ENCODE data around the gene LHX4. TPM values are rescaled to one million over a fixed set of nuclear protein-coding genes. Genes with fewer than 3 reads are reported as not detected.

Gene LHX4
- total and polyA plus RNA-seq, 2 of the 13 experiments (the other 11 are each of a cell fraction or from before 2014, with no cell fraction given), result 0.03 to 0.07 TPM

- BruUV-seq (replicated peaks), result no TSS peak
- no peak overlapping the region for H2AFZ ChIP-seq (ENCODE audit: low read length)
- H3K9ac ChIP-seq (ENCODE audit: insufficient read depth, low read depth, low read length), result no peak overlapping the region
- FAIRE-seq, result no peak
- ChIA-PET CTCF (ENCODE audit: low intra/inter-chr PET ratio, low total read pairs) (no interaction called here), POLR2A (no interaction called here)
- no peak for TF ChIP-seq NR2C2 (CRISPR knock-in tag; IDR thresholded peaks at IDR 0.05; ENCODE audit: borderline replicate concordance)
- no peak for TF ChIP-seq JUNB (CRISPR knock-in tag; IDR thresholded peaks at IDR 0.05; ENCODE audit: borderline replicate concordance)
- no peak for TF ChIP-seq ZNF615 (CRISPR knock-in tag; IDR thresholded peaks at IDR 0.05; ENCODE audit: borderline replicate concordance)
- TF ChIP-seq ZBTB10 (CRISPR knock-in tag; IDR thresholded peaks at IDR 0.05; ENCODE audit: borderline replicate concordance), result no peak
- TF ChIP-seq SKI (IDR thresholded peaks at IDR 0.05; ENCODE audit: partially characterized antibody), result no peak
- TF ChIP-seq SNAPC5 (CRISPR knock-in tag; IDR thresholded peaks at IDR 0.05; ENCODE audit: borderline replicate concordance), result no peak
- TF ChIP-seq ZSCAN5A (CRISPR knock-in tag; IDR thresholded peaks at IDR 0.05; ENCODE audit: borderline replicate concordance), result no peak
- TF ChIP-seq TEAD2 (CRISPR knock-in tag; IDR thresholded peaks at IDR 0.05), result no peak
- no peak for TF ChIP-seq ZNF567 (CRISPR knock-in tag; IDR thresholded peaks at IDR 0.05; ENCODE audit: borderline replicate concordance)
- no peak for TF ChIP-seq CENPT (CRISPR knock-in tag; IDR thresholded peaks at IDR 0.05; ENCODE audit: low read depth)
- TF ChIP-seq HDAC2 (CRISPR knock-in tag; IDR thresholded peaks at IDR 0.05), result no peak
- no peak for TF ChIP-seq ZNF768 (CRISPR knock-in tag; IDR thresholded peaks at IDR 0.05)
- TF ChIP-seq ZNF496 (CRISPR knock-in tag; IDR thresholded peaks at IDR 0.05; ENCODE audit: insufficient replicate concordance), result no peak
- no peak for TF ChIP-seq ZSCAN9 (CRISPR knock-in tag; IDR thresholded peaks at IDR 0.05; ENCODE audit: borderline replicate concordance)
- TF ChIP-seq NFE2L2 (IDR thresholded peaks at IDR 0.05; ENCODE audit: low read length), result no peak
- H3K27ac ChIP-seq (ENCODE audit: extremely low read length, insufficient read depth, low read length), result no peak overlapping the region
- WGBS (ENCODE audit: low lambda C conversion rate), result 60% methylated on average over 1 of the region's 5 CpGs
- H3K9me3 ChIP-seq (ENCODE audit: low read length), result no peaks in the 10 kb centered on the region
- ATAC-seq, result no peak
- H3K27me3 ChIP-seq (ENCODE audit: control insufficient read depth in 1 of 2, insufficient read depth in 2 of 2, low read length in 2 of 2), result no peaks in the 10 kb centered on the region
- no peaks in the 10 kb centered on the region for H4K20me1 ChIP-seq (ENCODE audit: insufficient read depth, low read length)
- no peaks in the 10 kb centered on the region for H3K4me1 ChIP-seq (ENCODE audit: insufficient read depth, low read length)
- H3K79me2 ChIP-seq (ENCODE audit: insufficient read depth, low read length), result no peaks in the 10 kb centered on the region
- H3K36me3 ChIP-seq (replicated peaks in 1 of 2; ENCODE audit: control insufficient read depth in 1 of 2, insufficient read depth in 2 of 2, low read length in 2 of 2), result no peaks in the 10 kb centered on the region
- DNase-seq (ENCODE audit: low spot score), result no peak
- H3K4me3 ChIP-seq (replicated peaks in 1 of 3; ENCODE audit: insufficient read depth in 1 of 3, low read depth in 2 of 3, low read length in 3 of 3), result no peak overlapping the region
- H3K4me2 ChIP-seq (ENCODE audit: low read depth, low read length), result no peak overlapping the region
- in situ Hi-C loops (cut with HindIII; ENCODE audit: extremely low pct_ligation_motif_present, low pct_unique_long_range_greater_than_20kb) (loop anchor here (5.0 to 10.0 kb wide), 3 partner anchors 80 to 302 kb away; no protein-coding TSS in a partner anchor), intact Hi-C loops (cut with micrococcal nuclease; ENCODE audit: unreplicated experiment) (loop anchor here (10.0 kb wide), 1 partner anchor 60 kb away; no protein-coding TSS in a partner anchor)
Observed at GRCh38 chr1:180185281-180185680, 44.8 kb upstream of the LHX4 start.
